ENCODE results near the gene IFT57.

DNA sequence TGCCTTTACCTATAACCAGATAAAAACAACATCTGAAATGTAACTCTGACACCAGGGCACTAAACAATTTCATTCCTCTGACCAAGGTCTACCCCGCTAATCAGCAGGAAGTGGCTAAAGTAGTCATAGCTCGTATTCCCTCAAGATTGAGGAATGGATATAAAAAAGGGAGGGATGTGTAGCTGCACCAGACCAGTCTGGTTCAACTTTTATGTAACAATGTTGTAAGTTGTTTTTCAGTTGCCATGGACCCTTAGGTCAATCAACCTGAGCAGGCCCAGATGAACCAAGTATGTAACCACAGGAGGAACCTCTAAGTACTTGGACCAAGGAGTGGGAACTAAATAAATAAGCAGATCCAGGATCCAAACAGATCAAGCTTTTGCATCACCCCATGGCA lies 28.4 kb upstream of the IFT57 start:
- TF ChIP-seq, protein P1, sequence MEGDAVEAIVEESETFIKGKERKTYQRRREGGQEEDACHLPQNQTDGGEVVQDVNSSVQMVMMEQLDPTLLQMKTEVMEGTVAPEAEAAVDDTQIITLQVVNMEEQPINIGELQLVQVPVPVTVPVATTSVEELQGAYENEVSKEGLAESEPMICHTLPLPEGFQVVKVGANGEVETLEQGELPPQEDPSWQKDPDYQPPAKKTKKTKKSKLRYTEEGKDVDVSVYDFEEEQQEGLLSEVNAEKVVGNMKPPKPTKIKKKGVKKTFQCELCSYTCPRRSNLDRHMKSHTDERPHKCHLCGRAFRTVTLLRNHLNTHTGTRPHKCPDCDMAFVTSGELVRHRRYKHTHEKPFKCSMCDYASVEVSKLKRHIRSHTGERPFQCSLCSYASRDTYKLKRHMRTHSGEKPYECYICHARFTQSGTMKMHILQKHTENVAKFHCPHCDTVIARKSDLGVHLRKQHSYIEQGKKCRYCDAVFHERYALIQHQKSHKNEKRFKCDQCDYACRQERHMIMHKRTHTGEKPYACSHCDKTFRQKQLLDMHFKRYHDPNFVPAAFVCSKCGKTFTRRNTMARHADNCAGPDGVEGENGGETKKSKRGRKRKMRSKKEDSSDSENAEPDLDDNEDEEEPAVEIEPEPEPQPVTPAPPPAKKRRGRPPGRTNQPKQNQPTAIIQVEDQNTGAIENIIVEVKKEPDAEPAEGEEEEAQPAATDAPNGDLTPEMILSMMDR (IDR thresholded peaks at IDR 0.05) = no peak
- no peak for TF ChIP-seq POLR2A (IDR thresholded peaks at IDR 0.05)

Measured in right lobe of liver (tissue), 4 donors.